NCI-H526 (cell line): ENCODE results near the gene JSRP1.
A peak's percentile ranks its signal among the peaks of the same experiment; 100 is the strongest.

Experiments
- DNase-seq, 2 experiments: peaks; one replicate each; lab custom pipeline; 2025; lab: John Stamatoyannopoulos, UW

The JSRP1 gene

GRCh38 chr19:2266183-2266993 lies 10.2 kb upstream of the JSRP1 start:
- no peak for DNase-seq

DNA sequence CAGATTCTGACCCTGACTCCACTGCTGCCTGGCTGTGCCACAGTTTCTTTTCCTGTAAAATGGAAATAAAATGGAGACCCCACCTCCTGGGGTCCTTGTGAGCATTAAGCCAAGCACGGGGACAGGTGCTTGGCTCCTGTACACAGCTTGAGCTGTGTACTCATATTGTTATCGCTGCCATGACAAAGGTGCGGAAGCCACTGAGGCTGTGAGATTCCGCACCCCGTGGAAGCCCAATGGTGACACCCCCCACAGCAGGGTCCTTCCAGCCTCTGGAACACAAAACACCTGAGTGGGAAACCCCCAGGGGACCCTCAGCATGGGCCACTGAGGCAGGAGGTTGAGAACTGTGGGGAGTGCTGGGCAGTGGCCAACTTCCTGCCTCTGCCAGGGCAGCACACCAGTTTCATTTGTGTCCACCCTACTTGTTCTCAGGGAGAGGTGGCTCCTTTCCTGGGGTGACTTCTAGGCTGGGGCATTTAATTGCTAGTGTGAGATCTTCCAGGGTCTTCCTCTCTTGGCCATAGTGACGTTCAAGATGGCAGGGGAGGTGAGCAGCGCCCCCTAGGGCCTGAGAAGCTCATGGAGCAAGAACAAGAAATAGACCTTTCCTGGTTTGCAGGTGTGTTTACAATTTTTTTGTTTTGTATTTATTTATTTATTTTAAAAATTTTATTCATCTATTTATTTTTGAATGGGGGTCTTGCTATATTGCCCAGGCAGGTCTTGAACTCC lies 5.4 kb upstream of the JSRP1 start:
- no peak for DNase-seq

DNA sequence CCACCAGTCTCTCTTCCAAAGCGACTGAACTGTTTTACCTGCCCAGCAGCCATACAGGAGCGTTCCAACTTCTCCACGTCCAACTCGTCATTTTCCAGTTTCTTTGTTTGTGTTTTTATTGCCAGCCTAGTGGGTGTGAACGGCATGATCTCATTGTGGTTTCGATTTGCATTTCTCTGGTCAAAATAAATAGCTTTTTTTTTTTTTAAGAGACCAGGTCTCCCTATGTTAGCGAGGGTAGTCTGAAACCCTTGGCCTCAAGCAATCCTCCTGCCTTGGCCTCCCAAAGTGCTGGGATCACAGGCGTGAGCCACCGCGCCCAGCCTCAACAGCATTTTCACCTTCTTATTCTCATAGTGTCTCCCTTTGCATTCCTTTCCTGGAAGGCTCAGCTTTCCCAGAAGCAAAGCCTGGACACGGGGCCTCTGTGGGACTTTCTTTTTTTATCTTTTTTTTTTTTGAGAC lies 4.2 kb upstream of the JSRP1 start:
- DNase-seq = peak; percentile 48 to 56

DNA sequence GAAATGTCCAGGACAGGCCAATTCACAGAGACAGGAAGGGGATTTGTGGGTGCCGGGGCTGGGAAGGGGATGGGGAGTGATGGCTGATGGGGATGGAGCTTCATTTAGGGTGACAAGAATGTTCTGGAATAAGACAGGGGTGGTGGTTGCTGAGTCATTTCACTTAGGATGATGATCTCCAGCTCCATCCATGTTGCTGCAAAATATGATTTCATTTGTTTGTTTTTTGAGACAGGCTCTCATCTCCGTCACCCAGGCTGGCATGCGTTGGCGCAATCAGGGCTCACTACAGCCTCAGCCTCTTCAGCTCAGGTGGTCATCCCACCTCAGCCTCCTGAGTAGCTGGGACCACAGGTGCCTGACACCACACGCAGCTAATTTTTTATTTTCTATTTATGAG lies 3.1 kb upstream of the JSRP1 start:
- no peak for DNase-seq

DNA sequence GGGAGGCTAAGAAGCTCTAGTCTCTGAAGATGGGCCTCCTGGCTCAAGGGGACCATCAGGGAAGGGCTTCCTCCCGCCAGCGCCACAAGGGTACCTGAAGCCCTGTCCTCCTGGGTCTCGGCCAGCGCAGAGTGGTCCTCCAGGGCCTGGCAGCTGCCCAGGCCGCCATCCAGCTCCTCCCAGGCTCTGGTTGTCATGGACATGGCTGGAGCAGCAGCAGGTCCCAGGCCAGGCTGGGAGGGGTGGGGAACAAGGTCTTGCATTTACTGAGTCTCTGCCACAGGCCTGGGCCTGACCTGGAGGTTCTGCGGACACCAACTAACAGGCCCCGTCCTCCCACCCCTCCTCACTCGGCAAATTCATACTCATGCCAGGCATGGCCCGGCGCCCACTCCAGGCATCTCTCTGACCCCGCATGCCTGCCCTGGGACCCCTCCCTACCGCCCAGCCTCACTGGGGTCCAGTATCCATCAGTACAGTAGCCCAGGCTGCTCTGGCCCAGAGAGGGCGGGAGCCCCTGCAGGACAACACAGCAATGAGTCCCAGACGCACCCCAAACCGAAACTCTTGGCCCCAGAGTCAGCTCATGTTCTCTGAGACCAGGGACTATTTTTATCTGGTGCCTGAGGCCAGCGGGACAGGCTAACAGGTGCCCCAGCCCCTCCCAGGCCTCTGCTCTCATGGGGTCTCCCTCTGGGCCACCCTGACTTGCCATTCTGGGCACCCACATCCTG lies 938 bp downstream of the JSRP1 start:
- DNase-seq = no peak

- DNase-seq = no peak
These were observed 1.9 kb downstream of the JSRP1 start for GRCh38 chr19:2254064-2254872.

DNA sequence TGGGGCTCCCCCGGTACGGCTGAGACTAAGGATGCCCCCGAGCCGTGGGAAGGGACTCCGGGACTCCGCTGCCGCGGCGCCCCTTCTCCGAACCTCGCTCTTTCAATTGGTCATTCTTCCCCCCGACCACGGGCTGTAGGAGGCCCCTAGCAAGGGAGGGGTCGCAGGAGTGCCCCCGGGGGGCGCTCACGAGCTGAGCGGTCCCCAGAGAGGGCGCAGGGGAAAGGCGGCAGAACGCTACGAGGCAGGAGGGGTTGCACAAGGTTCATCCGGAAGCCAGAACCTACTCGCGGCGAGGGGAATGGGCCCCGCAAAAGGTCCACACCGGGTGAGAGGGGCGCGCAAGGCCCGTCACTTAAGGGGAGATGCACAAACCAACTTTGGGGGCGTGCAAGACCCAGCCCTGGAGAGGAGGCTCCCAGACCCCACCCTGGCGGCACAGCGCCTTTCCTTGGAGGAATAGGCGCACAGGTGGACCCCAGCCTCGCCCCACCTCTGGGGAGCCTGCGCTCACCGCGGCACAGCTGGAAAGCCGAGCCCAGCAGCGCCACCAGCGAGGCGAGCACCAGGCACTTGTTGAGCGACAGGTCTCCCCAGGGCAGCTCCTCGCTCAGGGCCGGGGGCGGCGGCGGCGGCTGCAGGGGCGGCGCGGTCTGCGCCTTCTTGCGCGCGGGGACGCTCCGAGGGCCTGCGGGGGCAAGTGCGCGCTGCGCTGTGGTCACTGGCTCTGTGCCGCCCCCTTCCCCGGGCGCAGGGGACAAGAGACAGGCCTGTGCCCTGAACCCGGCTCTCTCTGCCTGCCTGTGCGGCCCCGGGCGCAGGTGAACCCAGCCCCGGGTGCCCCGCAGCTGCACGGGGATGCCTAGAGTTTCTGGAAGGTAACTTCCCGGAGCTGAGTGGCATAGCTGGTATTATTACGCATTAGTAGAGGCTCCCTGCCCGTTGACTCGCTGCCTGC lies 2.8 kb downstream of the JSRP1 start:
- DNase-seq = peak in 1 of 2 experiments; percentile 35

GRCh38 chr19:2252797-2253105 lies 3.5 kb downstream of the JSRP1 start:
- DNase-seq = no peak

GRCh38 chr19:2252055-2252796 lies 4.0 kb downstream of the JSRP1 start:
- DNase-seq = no peak

- peak in 1 of 2 experiments; percentile 49 for DNase-seq
These were observed 4.8 kb downstream of the JSRP1 start for GRCh38 chr19:2251106-2252054.

- no peak for DNase-seq
These were observed 5.5 kb downstream of the JSRP1 start for GRCh38 chr19:2250766-2251105.

GRCh38 chr19:2249880-2250765 lies 6.1 kb downstream of the JSRP1 start:
- DNase-seq = peak; percentile 31 to 55

DNA sequence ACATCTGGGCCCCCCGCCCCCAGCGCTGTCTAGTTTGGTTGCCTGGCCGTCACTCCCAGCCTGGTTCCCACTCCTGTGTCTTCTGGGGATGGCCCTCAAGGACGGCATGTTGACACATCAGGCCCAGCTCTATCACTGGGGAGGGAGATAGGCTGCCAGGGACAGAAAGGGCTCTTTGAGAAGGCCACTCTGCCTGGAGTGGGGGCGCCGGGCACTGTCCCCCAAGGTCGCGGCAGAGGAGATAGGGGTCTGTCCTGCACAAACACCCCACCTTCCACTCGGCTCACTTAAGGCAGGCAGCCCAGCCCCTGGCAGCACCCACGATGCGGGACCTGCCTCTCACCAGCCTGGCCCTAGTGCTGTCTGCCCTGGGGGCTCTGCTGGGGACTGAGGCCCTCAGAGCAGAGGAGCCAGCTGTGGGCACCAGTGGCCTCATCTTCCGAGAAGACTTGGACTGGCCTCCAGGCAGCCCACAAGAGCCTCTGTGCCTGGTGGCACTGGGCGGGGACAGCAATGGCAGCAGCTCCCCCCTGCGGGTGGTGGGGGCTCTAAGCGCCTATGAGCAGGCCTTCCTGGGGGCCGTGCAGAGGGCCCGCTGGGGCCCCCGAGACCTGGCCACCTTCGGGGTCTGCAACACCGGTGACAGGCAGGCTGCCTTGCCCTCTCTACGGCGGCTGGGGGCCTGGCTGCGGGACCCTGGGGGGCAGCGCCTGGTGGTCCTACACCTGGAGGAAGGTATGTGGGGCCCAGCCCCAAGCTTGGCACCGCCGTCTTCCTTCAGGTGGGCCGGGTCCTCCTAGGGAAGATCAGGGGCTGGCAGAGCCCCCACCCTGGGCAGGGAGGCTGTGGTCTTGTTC lies 7.0 kb downstream of the JSRP1 start, which contains the start of gene AMH:
AMH (plus strand) TSS at position 314 of the 857 bp plus-strand sequence; CDS start at position 324, 10 bp downstream.
- no peak for DNase-seq

- DNase-seq = no peak
These were observed 7.8 kb downstream of the JSRP1 start for GRCh38 chr19:2248136-2249009.

- DNase-seq = no peak
These were observed 8.7 kb downstream of the JSRP1 start for GRCh38 chr19:2247433-2248101.
